Measurements from ENCODE around the gene LRCOL1. TPM values are rescaled to one million over a fixed set of nuclear protein-coding genes. Genes with fewer than 3 reads are reported as not detected.

The LRCOL1 gene
- total and polyA plus RNA-seq, 12 donors: 0.22 to 1.4 (median 1.2) TPM; not detected in 5

GRCh38 chr12:132561427-132562156 lies 48.8 kb downstream of the LRCOL1 start:
- intact Hi-C loops (cut with DNase I): no loop called here
- Histone ChIP-seq H3K4me3 (no peak overlapping the region), H3K9me3 (replicated peaks in 1 of 3) (no peaks in the 10 kb centered on the region), H3K27ac (no peak overlapping the region), H3K36me3 (replicated peaks in 1 of 2) (no peaks in the 10 kb centered on the region), H3K27me3 (no peaks in the 10 kb centered on the region), H3K4me1 (replicated peaks in 1 of 2) (peaks cover 9 to 16% of the 10 kb centered on the region in 2 donors)
- DNase-seq: peak in 1 of 7 donors; percentile 19
- no peak for TF ChIP-seq POLR2A (IDR thresholded peaks at IDR 0.05)
- TF ChIP-seq, protein P1, sequence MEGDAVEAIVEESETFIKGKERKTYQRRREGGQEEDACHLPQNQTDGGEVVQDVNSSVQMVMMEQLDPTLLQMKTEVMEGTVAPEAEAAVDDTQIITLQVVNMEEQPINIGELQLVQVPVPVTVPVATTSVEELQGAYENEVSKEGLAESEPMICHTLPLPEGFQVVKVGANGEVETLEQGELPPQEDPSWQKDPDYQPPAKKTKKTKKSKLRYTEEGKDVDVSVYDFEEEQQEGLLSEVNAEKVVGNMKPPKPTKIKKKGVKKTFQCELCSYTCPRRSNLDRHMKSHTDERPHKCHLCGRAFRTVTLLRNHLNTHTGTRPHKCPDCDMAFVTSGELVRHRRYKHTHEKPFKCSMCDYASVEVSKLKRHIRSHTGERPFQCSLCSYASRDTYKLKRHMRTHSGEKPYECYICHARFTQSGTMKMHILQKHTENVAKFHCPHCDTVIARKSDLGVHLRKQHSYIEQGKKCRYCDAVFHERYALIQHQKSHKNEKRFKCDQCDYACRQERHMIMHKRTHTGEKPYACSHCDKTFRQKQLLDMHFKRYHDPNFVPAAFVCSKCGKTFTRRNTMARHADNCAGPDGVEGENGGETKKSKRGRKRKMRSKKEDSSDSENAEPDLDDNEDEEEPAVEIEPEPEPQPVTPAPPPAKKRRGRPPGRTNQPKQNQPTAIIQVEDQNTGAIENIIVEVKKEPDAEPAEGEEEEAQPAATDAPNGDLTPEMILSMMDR (IDR thresholded peaks at IDR 0.05): peak in 2 of 6 experiments; percentile 0 to 12
- whole genome bisulfite sequencing, 4 donors: 78 to 82% (median 79%) methylated on average over 7 to 21 of the region's 21 CpGs

DNA sequence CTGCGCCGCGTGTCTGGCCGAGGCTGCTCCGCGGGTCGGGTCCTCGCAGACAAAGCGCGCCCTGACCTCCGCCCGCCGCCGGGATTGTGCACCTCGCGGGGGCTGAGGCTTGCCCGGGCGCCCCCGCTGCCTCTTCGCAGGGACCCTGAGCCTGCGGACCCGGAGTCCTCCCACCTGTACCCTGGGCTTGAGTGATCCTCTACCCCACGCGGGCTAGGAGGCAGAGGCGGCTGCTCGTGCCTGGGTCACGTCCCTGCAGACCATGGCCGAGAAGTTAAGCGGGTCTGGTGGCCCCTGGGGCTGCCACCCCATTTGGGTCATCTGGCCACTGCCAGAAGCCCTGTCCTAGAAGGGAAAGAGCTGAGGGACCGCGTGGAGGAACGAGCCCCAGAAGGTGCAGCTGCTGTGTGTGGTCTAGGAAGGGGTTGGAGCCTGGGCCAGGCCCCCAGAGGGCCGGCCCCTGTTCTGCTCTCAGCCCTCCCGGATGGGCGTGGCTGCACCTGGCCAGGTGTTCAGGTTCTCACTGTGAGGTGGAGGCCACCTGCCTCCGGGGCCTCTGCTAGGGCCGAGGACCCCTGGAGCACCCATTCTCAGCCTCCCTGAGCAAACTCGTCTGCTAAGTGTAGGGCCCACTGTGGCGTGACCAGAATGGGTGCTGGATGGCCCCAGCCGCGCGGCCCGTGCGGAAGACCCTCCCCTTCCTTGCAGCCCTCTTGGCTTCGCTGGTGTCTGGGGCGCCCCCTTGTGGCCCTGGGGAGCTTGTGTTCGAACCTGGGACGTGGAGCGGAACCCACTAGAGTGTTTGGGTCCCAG lies 49.6 kb downstream of the LRCOL1 start:
- intact Hi-C loops (cut with DNase I): no loop called here
- peaks cover 9 to 16% of the 10 kb centered on the region in 2 donors for H3K4me1 ChIP-seq (replicated peaks in 1 of 2)
- peak overlapping the region in 1 of 4 donors; percentile 73 for H3K4me3 ChIP-seq
- WGBS, 4 donors: 3 to 20% (median 8%) methylated on average over 8 to 49 of the region's 49 CpGs
- no peaks in the 10 kb centered on the region for H3K36me3 ChIP-seq (replicated peaks in 1 of 2)
- TF ChIP-seq POLR2A (IDR thresholded peaks at IDR 0.05): no peak
- TF ChIP-seq, protein P1 (IDR thresholded peaks at IDR 0.05): peak; percentile 41 to 59 (median 51)
- no peaks in the 10 kb centered on the region for H3K9me3 ChIP-seq (replicated peaks in 1 of 3)
- DNase-seq: peak in 3 of 7 donors; percentile 43 to 52 (median 52)
- H3K27ac ChIP-seq: no peak overlapping the region
- H3K27me3 ChIP-seq: no peaks in the 10 kb centered on the region

- intact Hi-C loops (cut with DNase I): no loop called here
- no peak overlapping the region for H3K27ac ChIP-seq
Observed at GRCh38 chr12:132560364-132560613, 50.1 kb downstream of the LRCOL1 start.

DNA sequence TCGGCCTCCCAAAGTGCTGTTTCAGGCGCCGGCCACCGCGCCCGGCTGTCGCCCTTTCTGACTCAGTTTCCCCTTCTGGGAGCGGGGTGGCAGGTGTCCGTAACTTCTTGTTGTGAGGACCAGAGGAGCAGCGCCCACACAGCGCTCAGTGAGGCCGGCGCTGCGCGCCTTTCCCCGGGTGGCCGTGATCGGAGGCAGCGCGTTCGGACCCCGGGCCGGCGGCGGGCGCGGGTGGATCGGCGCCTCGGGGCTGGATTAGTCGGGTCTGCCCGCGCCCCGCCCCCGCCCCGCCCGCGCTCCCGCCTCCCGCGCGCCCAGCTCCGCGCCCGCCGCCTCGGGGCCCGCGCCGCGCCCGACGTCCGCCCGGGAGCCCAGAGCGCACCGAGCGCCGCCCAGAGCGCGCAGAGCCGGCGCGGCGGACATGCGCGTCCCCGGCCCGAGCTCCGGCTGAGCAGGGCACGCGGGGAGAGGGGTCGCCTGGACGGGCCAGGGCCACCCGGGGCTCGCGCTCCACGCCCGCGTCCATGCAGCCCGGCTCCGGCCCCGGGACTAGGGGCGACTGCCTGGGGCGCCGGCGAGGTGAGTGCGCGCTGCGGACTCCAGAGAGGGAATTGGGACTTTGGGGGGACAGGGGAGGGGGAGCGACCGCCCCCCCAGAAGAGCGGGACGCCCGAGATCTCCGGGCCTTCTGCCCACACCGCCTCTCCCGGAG lies 50.6 kb downstream of the LRCOL1 start:
- TF ChIP-seq, protein P1 (IDR thresholded peaks at IDR 0.05): no peak
- Histone ChIP-seq H3K27me3 (no peaks in the 10 kb centered on the region), H3K4me1 (replicated peaks in 1 of 2) (peaks cover 9 to 16% of the 10 kb centered on the region in 2 donors), H3K9me3 (replicated peaks in 1 of 3) (no peaks in the 10 kb centered on the region), H3K27ac (no peak overlapping the region), H3K36me3 (replicated peaks in 1 of 2) (no peaks in the 10 kb centered on the region), H3K4me3 (peak overlapping the region in 2 of 4 donors; percentile 37 to 73)
- 0 to 6% (median 1%) methylated on average over 7 to 97 of the region's 98 CpGs for WGBS, 4 donors
- intact Hi-C loops (cut with DNase I): no loop called here
- peak in 2 of 7 donors; percentile 22 to 50 for DNase-seq

More at GRCh38 chr12:132560364-132560613, 50.1 kb downstream of the LRCOL1 start:
- Histone ChIP-seq H3K27me3 (no peaks in the 10 kb centered on the region), H3K4me3 (peak overlapping the region in 2 of 4 donors; percentile 37 to 73), H3K4me1 (replicated peaks in 1 of 2) (peaks cover 9 to 16% of the 10 kb centered on the region in 2 donors), H3K9me3 (replicated peaks in 1 of 3) (no peaks in the 10 kb centered on the region), H3K36me3 (replicated peaks in 1 of 2) (no peaks in the 10 kb centered on the region)
- no peak for TF ChIP-seq POLR2A (IDR thresholded peaks at IDR 0.05)
- DNase-seq: no peak
- WGBS, 4 donors: 0 to 2% methylated on average over 30 to 36 of the region's 36 CpGs; no CpG with 5 or more reads in 2 of the 4 donors

Measured in adrenal gland (tissue), 12 donors.